Measurements from ENCODE around the gene ANTXRL. TPM values are rescaled to one million over a fixed set of nuclear protein-coding genes. Genes with fewer than 3 reads are reported as not detected.

The ANTXRL gene
- total RNA-seq, 4 donors from 2014 or later, result not detected

DNA sequence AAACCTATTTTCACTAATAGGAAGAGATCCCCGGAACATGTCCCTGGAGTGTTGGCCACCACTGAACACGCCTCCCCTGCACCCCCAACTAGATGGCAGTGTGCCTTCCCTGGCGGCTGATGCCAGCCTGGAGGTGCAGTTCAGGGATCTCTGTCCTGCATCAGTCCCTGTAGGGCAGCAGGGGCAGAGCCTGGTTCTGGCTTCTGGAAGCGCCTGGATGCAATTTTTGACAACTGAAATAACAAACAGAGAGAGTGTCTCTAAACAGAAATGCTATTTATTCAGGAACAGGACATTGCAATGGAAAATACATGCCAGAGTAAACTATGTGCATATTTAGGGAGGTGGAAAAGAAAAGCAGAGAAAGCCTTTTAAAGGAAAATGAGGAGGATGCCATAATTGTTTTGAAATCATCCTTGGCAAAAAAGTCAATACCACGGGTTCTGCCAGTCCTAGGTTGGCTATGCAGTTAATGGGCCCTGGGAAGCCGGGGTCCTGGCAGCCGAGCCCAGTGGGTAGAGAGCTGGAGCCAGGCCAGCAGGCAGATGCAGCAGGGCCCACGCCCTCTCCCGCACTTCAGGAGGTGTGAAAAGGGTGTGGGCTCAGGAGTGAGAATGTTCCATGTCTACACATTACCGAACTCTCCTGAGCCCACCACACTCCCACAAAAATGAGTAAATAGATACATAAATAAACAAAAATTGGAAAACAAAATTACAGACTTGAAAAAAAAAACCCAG, 18.5 kb downstream of the ANTXRL start:
- no peak for ATAC-seq
- 70 to 77% methylated on average over 4 of the region's 10 CpGs for WGBS, 2 donors (ENCODE audit: low coverage in 1 of 2)
- TF ChIP-seq POLR2AphosphoS5 (IDR thresholded peaks at IDR 0.05) (no peak), POLR2A (IDR thresholded peaks at IDR 0.05) (no peak), CTCF (IDR thresholded peaks at IDR 0.05) (no peak), EP300 (IDR thresholded peaks at IDR 0.05) (no peak)
- Histone ChIP-seq H3K4me1 (no peaks in the 10 kb centered on the region), H3K36me3 (no peaks in the 10 kb centered on the region), H3K27me3 (peaks cover 7% of the 10 kb centered on the region), H3K9me3 (no peaks in the 10 kb centered on the region), H3K27ac (no peak overlapping the region), H3K4me3 (no peak overlapping the region)

DNA sequence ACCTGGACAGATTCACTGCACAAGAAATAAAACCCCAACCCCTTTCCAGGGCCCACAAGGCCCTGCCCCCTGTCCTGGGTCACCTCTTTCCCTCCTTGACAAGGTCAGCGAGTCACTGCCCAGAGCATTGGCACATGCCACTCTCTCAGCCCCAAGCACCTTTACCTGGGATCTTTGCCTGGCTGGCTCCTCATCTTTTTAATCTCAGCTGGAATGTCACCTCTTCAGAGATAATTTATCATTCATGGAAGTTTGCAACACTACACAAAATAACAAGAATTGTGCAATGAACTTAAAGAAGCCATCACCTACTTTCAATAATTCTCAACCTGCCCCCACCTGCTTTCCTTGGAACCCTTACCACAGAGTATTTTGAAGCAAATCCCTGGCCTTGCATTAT, 19.2 kb downstream of the ANTXRL start:
- Histone ChIP-seq H3K4me1 (no peaks in the 10 kb centered on the region), H3K27me3 (peaks cover 7% of the 10 kb centered on the region), H3K27ac (no peak overlapping the region), H3K4me3 (no peak overlapping the region), H3K9me3 (no peaks in the 10 kb centered on the region), H3K36me3 (no peaks in the 10 kb centered on the region)
- ATAC-seq, result no peak
- TF ChIP-seq EP300 (IDR thresholded peaks at IDR 0.05) (no peak), POLR2A (IDR thresholded peaks at IDR 0.05) (no peak), POLR2AphosphoS5 (IDR thresholded peaks at IDR 0.05) (no peak), CTCF (IDR thresholded peaks at IDR 0.05) (no peak)
- WGBS, 2 donors (ENCODE audit: low coverage in 1 of 2), result 83 to 100% methylated on average over 1 of the region's 1 CpG

- peaks cover 7% of the 10 kb centered on the region for H3K27me3 ChIP-seq
- TF ChIP-seq CTCF (IDR thresholded peaks at IDR 0.05), result no peak
- TF ChIP-seq POLR2A (IDR thresholded peaks at IDR 0.05), result no peak
- TF ChIP-seq POLR2AphosphoS5 (IDR thresholded peaks at IDR 0.05), result no peak
- no peak for TF ChIP-seq EP300 (IDR thresholded peaks at IDR 0.05)
- no peak for ATAC-seq
- H3K4me1 ChIP-seq, result no peaks in the 10 kb centered on the region
- WGBS, 2 donors (ENCODE audit: low coverage in 1 of 2), result 75 to 88% methylated on average over 1 to 2 of the region's 5 CpGs
- no peaks in the 10 kb centered on the region for H3K9me3 ChIP-seq
- H3K36me3 ChIP-seq, result no peaks in the 10 kb centered on the region
- no peak overlapping the region for H3K4me3 ChIP-seq
- no peak overlapping the region for H3K27ac ChIP-seq
These were observed 19.9 kb downstream of the ANTXRL start for GRCh38 chr10:46306516-46307184.

DNA sequence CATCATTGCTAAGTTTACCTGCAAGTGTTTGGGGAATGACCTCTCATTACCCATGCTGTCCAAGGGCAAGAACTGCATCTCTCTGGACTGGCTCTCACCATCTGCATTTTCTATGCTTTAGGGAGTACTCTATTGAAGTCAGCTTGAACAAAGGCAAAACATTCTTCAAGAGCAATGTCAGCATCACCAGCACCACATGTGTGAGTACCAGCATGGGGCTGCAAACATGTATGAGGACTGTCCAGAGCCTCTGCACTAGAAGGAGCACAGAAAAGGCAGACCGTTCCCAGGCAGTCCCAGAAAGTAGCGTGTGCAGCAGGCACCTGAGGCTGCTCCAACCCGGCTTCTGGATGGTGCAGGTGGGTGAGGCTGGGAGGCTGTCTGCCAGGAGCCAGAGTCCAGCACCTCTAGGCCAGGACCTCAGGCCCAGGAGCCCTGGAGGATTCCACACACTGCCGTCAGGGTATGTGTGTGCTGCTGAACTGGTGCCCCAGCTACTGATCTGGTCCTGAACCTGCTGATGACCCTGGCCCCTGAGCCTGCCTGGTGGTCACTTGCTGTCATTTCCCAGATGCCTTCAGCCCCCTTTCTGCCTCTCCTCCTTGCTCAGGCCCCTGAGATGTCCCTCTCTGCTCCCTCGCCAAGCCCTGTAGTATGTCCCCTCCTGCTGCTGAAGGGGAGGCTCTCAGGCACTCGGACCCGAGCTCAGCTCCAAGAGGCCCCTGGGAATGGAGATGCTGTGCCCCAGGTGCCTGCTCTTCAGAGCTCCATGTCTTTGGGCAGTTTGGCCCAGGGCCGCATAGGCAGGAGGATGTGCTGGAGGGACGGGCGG, 20.7 kb downstream of the ANTXRL start:
- no peak overlapping the region for H3K27ac ChIP-seq
- H3K9me3 ChIP-seq, result no peaks in the 10 kb centered on the region
- no peak overlapping the region for H3K4me3 ChIP-seq
- peaks cover 7% of the 10 kb centered on the region for H3K27me3 ChIP-seq
- no peaks in the 10 kb centered on the region for H3K4me1 ChIP-seq
- WGBS, 2 donors (ENCODE audit: low coverage in 1 of 2), result 80% methylated on average over 1 of the region's 10 CpGs; no CpG with 5 or more reads in 1 of the 2 donors
- H3K36me3 ChIP-seq, result no peaks in the 10 kb centered on the region
- no peak for ATAC-seq
- TF ChIP-seq POLR2A (IDR thresholded peaks at IDR 0.05) (no peak), POLR2AphosphoS5 (IDR thresholded peaks at IDR 0.05) (no peak), CTCF (IDR thresholded peaks at IDR 0.05) (no peak), EP300 (IDR thresholded peaks at IDR 0.05) (no peak)
